ENCODE measurements around the gene TMPRSS13.

The TMPRSS13 gene

GRCh38 chr11:117969160-117969991, 40.2 kb upstream of the TMPRSS13 start:
- no peak for ATAC-seq
- TF ChIP-seq CREB5 (CRISPR knock-in tag; IDR thresholded peaks at IDR 0.05; ENCODE audit: low read depth) (no peak), ARNTL (CRISPR knock-in tag; IDR thresholded peaks at IDR 0.05; ENCODE audit: borderline replicate concordance, low read depth) (no peak), TCF4 (CRISPR knock-in tag; IDR thresholded peaks at IDR 0.05; ENCODE audit: borderline replicate concordance) (no peak)

- ATAC-seq, result no peak
- no peak for TF ChIP-seq TOX (CRISPR knock-in tag; IDR thresholded peaks at IDR 0.05; ENCODE audit: borderline replicate concordance)
- TF ChIP-seq OSR1 (CRISPR knock-in tag; IDR thresholded peaks at IDR 0.05), result no peak
- TF ChIP-seq RARB (CRISPR knock-in tag; IDR thresholded peaks at IDR 0.05), result no peak
- no peak for TF ChIP-seq TSHZ2 (CRISPR knock-in tag; IDR thresholded peaks at IDR 0.05)
- no peak for TF ChIP-seq ARNTL (CRISPR knock-in tag; IDR thresholded peaks at IDR 0.05; ENCODE audit: borderline replicate concordance, low read depth)
- no peak for TF ChIP-seq PATZ1 (CRISPR knock-in tag; IDR thresholded peaks at IDR 0.05; ENCODE audit: borderline replicate concordance)
- TF ChIP-seq CSDC2 (CRISPR knock-in tag; IDR thresholded peaks at IDR 0.05), result no peak
- no peak for TF ChIP-seq ZNF565 (CRISPR knock-in tag; conservative IDR thresholded peaks at IDR 0.05; ENCODE audit: low read depth)
- TF ChIP-seq PPARA (CRISPR knock-in tag; IDR thresholded peaks at IDR 0.05; ENCODE audit: borderline replicate concordance), result no peak
- no peak for TF ChIP-seq ZNF8 (CRISPR knock-in tag; IDR thresholded peaks at IDR 0.05)
- TF ChIP-seq SNAI2 (CRISPR knock-in tag; IDR thresholded peaks at IDR 0.05), result no peak
- TF ChIP-seq ZNF70 (CRISPR knock-in tag; IDR thresholded peaks at IDR 0.05), result no peak
- TF ChIP-seq POU6F1 (CRISPR knock-in tag; IDR thresholded peaks at IDR 0.05; ENCODE audit: borderline replicate concordance, low read depth), result no peak
- TF ChIP-seq TCF4 (CRISPR knock-in tag; IDR thresholded peaks at IDR 0.05; ENCODE audit: borderline replicate concordance), result no peak
- no peak for TF ChIP-seq ZC3H10 (CRISPR knock-in tag; IDR thresholded peaks at IDR 0.05)
- no peak for TF ChIP-seq CSRNP3 (CRISPR knock-in tag; IDR thresholded peaks at IDR 0.05)
- no peak for TF ChIP-seq GLIS3 (CRISPR knock-in tag; IDR thresholded peaks at IDR 0.05)
- TF ChIP-seq CREB5 (CRISPR knock-in tag; IDR thresholded peaks at IDR 0.05; ENCODE audit: low read depth), result no peak
- TF ChIP-seq BACH2 (CRISPR knock-in tag; IDR thresholded peaks at IDR 0.05; ENCODE audit: borderline replicate concordance), result no peak
Observed at GRCh38 chr11:117966908-117967307, 37.7 kb upstream of the TMPRSS13 start.

All from SK-N-SH treated with all-trans-retinoic acid at 6 μM for 48 hours (cell line).